ENCODE data around the gene UBE2G2. TPM values are rescaled to one million over a fixed set of nuclear protein-coding genes. Genes with fewer than 3 reads are reported as not detected.

The UBE2G2 gene
- total RNA-seq, 1 experiment from 2014 or later = 121 TPM

DNA sequence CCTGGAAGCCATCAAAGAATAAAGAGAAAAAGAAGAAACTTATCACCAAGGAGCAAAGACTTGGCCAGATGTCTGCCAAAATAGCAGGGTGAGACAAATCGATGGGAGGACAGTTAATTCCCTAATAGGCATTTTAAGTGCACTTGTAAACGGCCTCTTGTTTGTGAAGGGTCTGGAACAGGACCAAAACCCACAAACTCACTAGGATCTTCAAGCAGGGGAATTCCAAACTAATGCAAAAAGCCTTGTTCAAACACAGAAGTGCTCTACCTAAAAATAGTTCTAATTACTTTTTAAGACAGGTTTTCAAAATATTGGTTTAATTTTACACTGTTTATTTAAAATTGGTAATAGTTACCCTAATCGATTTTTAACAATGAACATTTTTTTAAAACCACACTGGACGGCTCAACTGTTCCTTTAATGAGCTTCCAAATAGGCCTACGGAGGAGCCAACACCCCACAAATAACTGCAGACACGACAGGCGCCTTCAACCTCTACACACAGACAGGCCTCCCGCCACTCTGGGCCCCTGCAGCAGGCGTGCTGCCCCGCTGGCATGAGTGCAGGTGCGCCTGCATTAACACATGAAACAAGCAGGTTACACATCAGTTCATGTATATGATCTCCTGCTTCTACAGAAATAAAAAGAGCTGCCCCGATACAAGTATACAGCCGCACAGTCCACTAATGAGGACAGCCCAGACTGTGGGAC is 15.8 kb downstream of the UBE2G2 start:
- H4K91ac ChIP-seq (ENCODE audit: insufficient read length, low read depth, low read length) = no peak overlapping the region
- no peak overlapping the region for H4K8ac ChIP-seq (replicated peaks; ENCODE audit: insufficient read length, low read depth, low read length)
- H2AK5ac ChIP-seq (ENCODE audit: insufficient read length, low read length) = no peak overlapping the region
- no peaks in the 10 kb centered on the region for H3K9me3 ChIP-seq (ENCODE audit: control insufficient read depth, low read depth, low read length)
- Mint-ChIP-seq H3K27me3 (ENCODE audit: low read depth) (no peaks in the 10 kb centered on the region), H3K4me3 (no peak overlapping the region), H3K36me3 (ENCODE audit: insufficient read depth in 1 of 3, low read depth in 3 of 3) (peaks cover 35 to 58% (median 40%) of the 10 kb centered on the region in 3 experiments; a peak in 6 of 7 replicates), H3K9me3 (no peaks in the 10 kb centered on the region; a peak in 1 of 5 replicates), H3K4me1 (no peaks in the 10 kb centered on the region), H3K27ac (peak overlapping the region in 2 of 3 experiments; percentile 7 to 72; a peak in 3 of 7 replicates)
- H3K27ac ChIP-seq (ENCODE audit: insufficient read length, low read depth, low read length) = no peak overlapping the region
- H4K5ac ChIP-seq (ENCODE audit: insufficient read length, low read depth, low read length) = no peak overlapping the region
- H3K4ac ChIP-seq (ENCODE audit: low read depth, low read length) = no peak overlapping the region
- no peak overlapping the region for H3K56ac ChIP-seq (ENCODE audit: insufficient read length, low read depth, low read length)
- no peaks in the 10 kb centered on the region for H4K20me1 ChIP-seq (ENCODE audit: control insufficient read depth, insufficient read depth, insufficient read length)
- DNase-seq = no peak
- H3K27me3 ChIP-seq (ENCODE audit: insufficient read depth, low read length) = no peaks in the 10 kb centered on the region
- H2BK120ac ChIP-seq (ENCODE audit: low read depth, low read length, poor library complexity, severe bottlenecking) = no peak overlapping the region
- H3K14ac ChIP-seq (ENCODE audit: insufficient read depth, low read length) = no peak overlapping the region
- H2AFZ ChIP-seq (ENCODE audit: low read length) = no peak overlapping the region
- no peak overlapping the region for H3K18ac ChIP-seq (ENCODE audit: insufficient read length, low read depth, low read length)
- peaks cover 9% of the 10 kb centered on the region for H3K79me1 ChIP-seq (ENCODE audit: insufficient read depth, low read depth, low read length, poor library complexity, severe bottlenecking)
- TF ChIP-seq, protein P1, sequence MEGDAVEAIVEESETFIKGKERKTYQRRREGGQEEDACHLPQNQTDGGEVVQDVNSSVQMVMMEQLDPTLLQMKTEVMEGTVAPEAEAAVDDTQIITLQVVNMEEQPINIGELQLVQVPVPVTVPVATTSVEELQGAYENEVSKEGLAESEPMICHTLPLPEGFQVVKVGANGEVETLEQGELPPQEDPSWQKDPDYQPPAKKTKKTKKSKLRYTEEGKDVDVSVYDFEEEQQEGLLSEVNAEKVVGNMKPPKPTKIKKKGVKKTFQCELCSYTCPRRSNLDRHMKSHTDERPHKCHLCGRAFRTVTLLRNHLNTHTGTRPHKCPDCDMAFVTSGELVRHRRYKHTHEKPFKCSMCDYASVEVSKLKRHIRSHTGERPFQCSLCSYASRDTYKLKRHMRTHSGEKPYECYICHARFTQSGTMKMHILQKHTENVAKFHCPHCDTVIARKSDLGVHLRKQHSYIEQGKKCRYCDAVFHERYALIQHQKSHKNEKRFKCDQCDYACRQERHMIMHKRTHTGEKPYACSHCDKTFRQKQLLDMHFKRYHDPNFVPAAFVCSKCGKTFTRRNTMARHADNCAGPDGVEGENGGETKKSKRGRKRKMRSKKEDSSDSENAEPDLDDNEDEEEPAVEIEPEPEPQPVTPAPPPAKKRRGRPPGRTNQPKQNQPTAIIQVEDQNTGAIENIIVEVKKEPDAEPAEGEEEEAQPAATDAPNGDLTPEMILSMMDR (conservative IDR thresholded peaks at IDR 0.05) = no peak
- no peak overlapping the region for H2BK15ac ChIP-seq (ENCODE audit: low read depth, low read length)
- no peaks in the 10 kb centered on the region for H3K4me1 ChIP-seq (ENCODE audit: insufficient read depth, low read length)
- no CpG with 5 or more reads among the region's 13 CpGs for WGBS (ENCODE audit: extremely low coverage, insufficient read length, low lambda C conversion rate)
- no peak overlapping the region for H3T11ph ChIP-seq (ENCODE audit: low read length)
- no peak overlapping the region for H2BK12ac ChIP-seq (ENCODE audit: insufficient read length, low read depth, low read length)
- no peak overlapping the region for H2BK20ac ChIP-seq (ENCODE audit: low read depth, low read length, poor library complexity, severe bottlenecking)
- no peak overlapping the region for H3K4me2 ChIP-seq (ENCODE audit: insufficient read depth, insufficient read length, low read length)
- H2BK5ac ChIP-seq (ENCODE audit: insufficient read length, low read length) = no peak overlapping the region
- H3K79me2 ChIP-seq (ENCODE audit: insufficient read depth, low read length) = peaks cover 15% of the 10 kb centered on the region; the same call in 1 of the 2 replicates
- no peak overlapping the region for H3K23ac ChIP-seq (ENCODE audit: insufficient read length, low read depth, low read length)
- no peak overlapping the region for H3K9ac ChIP-seq (ENCODE audit: extremely low read depth, insufficient read length, low read length)
- no peaks in the 10 kb centered on the region for H3K23me2 ChIP-seq (ENCODE audit: insufficient read length, low read depth, low read length, poor library complexity, severe bottlenecking)

Data from H9 (cell line).